GM20431 (cell line): ENCODE results near the gene DNAAF3.
"Not testable (repeated sequence)": the region's sequence is repeated elsewhere in the genome, so short reads cannot be mapped to it uniquely, and the experiment has no call there.

ENCODE experiments used
- in situ Hi-C: fragments of 300-500 bp; cut with MseI, MboI; formaldehyde crosslinking; loops from one replicate; pipeline ENCODE4 v1.15.0; 2020; ENCODE audit warnings: low sequenced_read_pairs; ENCODE audit not compliant: unreplicated experiment

DNAAF3 gene

DNA sequence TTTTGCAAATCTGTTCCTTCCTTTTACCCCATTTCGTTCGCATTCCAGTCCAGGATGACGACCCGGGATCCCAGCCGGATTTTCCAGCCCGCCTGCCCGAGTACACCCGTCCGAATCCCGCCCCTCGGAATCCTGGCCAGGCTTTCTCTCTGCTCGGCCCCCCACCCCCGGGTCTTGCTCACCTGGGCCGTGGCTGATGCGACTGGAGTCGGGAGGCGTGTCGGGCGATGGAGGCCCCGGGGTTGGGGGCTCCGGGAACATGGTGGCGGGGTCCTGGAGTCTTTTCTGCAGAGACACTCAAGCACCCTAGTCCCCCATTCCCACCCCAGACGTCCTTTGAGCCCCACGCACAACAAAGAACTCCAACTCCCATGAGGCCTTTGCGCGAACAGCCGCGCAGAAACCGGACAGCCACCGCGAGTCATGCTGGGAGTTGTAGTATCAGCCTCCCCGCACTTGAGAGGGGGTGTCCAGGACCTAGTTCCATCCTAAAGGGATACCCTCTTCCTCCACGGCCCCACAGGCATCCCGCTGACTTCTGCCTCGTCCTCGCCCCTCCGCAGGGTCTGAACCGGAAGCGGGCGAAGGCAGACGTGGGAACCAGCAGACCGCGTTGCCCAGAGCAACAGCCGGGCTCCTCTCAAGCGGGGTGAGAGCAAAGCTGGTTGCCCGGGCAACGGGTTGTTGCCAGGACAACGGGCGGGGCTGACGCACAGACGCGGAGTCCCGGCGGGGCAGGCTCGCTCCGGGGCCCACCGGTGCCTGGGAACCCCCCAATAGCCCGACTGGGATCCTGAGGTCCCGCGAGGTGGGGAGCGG lies 12.6 kb upstream of the DNAAF3 start:
- in situ Hi-C loops, result no loop called here

DNA sequence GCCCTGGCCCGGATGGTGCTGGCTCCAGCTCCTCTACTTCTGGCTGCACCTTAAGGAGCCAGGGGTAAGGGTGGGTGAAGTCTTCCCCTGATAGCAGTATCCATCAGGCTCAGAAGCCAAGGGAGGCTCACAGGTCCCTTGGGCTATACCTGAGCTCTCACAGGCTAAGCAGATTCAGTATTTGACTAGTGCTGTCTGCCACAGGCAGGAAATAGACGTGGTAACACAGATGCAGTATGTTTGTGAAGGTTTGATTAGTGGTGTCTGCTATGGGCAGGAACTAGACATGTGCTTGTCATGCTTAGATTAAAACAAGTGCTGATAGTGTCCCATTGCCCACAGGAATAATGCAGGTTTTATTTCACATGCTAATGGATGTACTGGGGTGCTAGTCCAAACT lies 9.7 kb upstream of the DNAAF3 start:
- in situ Hi-C loops, result no loop called here

DNA sequence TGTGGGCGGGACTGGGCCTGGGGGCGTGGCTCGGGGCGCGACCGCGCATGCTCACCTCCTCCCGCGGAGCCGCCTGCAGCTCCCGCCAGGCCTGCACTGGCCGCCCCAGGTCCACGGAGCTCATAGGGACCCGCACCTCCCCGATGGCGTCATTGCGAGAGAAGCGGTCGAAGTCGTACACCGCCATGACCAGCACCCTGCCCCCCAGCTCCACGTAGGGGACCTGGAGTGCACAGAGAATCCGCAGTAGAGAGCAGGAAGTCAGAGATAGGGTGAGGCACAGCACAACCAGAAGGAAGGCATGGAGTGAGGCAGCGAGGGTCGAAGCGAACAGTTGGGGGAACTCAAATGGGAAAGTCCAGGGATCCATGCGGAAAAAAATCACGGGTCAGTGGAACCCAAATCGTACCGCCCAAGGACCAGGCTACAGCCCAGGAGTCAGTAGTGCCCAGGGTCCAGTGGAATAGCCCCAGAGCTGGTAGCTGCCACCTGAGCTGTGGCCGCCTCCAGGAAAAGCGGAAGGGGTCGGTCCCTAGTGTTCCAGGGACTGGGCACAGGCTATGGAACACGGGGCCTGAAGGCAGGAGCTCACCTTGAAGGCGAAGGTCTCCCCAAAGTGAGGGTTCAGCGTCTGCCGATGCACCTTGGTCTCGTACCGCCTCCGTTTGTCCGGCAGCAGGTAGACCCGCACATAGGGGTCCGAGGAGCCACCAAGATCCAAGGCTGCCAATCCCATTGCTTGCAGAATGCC lies 8.9 kb upstream of the DNAAF3 start:
- in situ Hi-C loops, result no loop called here

DNA sequence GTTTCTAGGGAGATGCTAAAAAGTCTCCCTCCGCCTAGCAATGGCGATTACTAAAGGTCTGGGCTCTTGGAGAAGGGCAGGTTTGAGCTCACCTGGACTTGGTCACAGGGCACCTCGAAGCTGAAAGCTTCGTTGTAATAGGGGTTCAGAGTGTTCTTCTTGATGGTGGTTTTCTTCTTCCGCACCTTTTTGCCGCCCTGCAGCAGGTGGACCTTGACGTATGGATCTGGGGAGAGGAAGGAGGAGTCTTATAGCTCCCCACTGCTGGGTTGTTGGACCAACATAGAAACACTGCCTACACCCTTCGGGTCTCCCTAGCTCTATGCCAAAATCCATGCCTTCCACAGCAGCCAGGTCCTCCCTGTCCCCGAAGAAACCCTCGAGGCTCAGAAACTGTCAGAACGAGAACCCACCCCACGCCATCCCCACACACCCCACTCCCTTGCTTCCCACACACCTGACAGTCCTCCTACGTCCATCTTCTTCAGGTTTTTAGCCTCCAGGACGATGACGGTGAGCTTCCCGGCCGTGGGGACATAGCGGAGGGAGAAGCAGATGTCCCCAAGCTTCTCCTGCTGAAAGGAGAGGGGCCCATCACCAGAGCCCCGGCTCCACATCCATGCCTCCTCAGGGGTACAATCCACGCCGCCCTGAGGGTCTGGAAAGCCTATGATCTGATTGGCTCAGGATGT lies 8.2 kb upstream of the DNAAF3 start:
- in situ Hi-C loops, result no loop called here

DNA sequence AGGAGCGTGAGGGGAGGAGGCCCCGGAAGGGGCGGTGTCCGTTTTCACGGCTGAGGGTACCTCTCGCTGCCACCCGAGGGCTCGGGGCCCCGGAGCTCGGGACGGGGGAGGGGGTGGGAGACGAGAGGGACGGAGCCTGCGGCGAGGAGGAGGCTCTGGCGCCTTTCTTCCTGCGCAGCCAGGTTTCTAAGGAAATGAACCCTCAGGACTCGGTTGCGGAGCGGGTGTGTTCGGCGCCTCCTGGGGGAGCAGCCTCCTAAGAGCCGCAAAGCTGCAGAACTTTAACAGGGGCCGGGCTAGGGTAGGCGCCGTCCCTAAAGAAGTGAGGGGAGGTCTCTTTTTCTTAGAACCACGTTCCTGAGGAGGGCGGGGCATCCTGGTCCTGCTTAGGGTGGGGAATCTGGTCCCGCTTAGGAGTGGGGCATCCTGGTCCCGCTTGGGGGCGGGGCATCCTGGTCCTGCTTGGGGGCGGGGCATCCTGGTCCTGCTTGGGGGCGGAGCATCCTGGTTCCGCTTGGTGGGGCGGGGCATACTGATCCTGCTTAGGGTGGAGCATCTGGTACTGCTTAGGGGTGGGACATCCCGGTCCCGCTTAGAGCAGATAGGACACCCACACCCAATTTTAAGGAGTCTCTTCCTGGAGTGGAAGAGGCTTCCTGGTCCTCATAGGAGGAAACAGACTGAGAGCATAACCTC lies 7.4 kb upstream of the DNAAF3 start:
- in situ Hi-C loops, result no loop called here

DNA sequence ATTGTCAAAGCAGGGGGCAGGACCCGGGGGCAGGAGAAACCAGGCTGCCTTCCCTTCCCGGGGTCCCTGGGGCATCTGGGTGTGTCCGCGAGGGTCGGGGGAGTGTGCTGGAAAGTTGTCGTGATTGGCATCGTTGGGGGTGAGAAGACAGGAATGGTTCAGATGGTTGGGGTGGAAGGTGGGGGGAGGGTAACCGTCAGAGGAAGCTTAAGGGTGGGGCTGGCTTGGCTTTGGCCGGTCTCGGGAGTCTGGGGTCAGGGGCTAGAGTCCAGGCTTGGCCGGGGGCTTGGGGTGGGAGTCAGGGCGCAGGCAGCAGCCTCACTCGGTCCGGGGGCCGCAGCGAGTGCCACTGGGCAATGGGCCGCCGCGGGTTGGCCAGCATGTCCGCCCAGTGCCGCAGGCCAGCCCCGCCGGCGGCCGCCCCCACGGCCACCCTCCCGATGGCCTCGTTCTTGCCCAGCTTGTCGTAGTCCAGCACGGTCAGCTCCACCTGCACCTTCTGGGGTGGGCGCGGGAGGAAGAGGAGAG lies 6.8 kb upstream of the DNAAF3 start:
- in situ Hi-C loops, result no loop called here

DNA sequence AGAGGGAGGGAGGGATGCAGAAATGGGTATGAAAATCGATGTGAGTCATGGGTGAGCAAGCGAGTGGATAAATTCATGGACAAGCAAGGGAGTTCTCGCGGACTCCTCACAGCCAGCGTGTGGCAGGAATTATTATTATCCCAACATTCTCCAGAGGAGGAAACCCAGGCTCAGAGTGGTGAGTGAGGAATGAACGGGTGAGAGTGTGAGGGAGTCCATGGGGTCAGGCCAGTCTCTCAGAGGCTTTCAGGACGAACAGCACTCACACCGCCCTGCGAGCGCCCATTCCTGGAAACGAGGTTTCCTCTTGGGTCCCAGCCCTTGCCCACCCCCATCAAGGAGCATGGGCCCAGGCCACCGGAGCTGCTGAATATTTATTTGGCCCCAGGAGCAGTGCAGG lies 6.3 kb upstream of the DNAAF3 start:
- in situ Hi-C loops, result no loop called here

DNA sequence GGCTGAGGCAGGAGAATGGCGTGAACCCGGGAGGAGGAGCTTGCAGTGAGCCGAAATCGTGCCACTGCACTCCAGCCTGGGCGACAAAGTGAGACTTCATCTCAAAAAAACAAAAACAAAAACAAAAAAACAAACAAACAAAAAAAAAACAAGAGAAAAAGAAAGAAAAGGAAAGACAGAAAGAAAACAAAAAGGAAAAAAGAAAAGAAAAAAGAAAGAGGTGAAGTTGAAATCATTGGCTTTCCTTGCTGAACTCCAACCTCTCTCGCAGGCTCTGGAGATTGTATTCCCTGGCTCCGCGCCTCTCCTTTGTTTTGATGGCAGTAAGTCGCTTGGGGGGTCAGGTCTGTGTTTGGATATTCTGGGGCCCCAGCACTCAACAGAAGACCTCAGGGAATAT lies 5.9 kb upstream of the DNAAF3 start:
- in situ Hi-C loops, result not testable (repeated sequence)

DNA sequence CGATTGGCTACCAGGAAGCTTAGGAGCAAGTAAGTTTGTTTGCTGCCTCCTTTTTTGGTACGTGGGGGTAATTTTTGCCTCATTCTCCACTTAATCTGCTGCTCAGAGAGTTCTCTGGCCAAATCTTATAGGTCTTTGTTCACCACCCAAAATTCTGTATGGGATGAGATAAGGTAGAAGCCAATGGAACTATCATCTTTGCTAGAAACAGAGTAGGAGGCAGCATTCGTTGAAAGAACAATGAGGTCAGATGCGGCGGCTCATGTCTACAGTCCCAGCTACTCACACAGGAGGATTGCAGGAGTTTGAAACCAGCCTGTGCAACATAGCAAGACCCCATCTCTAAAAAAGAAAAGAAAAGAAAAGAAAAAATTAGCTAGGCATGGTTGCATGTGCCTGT lies 5.0 kb upstream of the DNAAF3 start:
- in situ Hi-C loops, result no loop called here

DNA sequence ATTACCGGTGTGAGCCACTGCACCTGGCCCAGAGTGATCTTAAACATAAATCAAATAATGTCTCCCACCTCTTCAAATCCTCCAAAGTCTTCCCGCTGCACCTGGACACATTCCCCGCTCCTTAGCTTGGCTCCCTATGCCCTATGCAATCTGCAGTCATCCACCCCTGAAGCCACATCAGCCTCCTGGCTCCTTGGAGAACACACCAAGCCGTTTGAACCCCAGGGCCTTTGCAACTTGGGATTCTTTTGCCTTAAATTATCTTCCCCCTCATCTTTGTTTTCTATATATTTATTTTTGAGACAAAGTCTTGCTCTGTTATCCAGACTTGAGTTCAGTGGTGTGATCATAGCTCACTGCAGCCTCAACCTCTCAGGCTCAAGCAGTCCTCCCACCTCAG lies 2.7 kb upstream of the DNAAF3 start:
- in situ Hi-C loops, result no loop called here

DNA sequence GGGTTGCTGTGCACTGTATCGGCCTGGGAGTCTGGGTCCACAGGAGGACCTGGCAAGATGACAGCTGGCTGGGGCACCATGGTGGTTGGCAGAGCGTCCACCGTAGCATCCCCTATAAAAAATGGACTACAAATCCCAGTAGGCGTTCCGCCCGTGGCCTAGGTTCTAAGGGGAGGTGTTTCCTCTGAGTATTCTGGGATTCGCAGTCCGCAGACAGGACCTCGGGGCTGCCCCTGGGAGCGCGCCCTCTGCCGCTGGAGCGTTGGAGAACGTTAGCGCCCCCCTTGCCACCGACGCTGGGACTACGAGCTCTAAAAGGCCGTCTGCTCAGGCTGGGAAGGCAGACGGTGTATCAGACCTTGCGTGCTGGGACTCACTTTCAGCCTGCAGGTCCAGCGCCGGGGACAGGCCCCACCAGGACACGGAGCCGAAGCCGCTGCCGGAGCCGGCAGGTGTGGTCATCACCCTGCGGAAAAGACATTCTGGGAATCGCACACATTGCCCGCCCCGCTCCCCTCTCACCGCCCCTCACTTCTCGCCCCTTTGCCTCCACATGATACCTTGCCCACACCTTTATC lies 372 bp downstream of the DNAAF3 start:
- in situ Hi-C loops, result no loop called here

DNA sequence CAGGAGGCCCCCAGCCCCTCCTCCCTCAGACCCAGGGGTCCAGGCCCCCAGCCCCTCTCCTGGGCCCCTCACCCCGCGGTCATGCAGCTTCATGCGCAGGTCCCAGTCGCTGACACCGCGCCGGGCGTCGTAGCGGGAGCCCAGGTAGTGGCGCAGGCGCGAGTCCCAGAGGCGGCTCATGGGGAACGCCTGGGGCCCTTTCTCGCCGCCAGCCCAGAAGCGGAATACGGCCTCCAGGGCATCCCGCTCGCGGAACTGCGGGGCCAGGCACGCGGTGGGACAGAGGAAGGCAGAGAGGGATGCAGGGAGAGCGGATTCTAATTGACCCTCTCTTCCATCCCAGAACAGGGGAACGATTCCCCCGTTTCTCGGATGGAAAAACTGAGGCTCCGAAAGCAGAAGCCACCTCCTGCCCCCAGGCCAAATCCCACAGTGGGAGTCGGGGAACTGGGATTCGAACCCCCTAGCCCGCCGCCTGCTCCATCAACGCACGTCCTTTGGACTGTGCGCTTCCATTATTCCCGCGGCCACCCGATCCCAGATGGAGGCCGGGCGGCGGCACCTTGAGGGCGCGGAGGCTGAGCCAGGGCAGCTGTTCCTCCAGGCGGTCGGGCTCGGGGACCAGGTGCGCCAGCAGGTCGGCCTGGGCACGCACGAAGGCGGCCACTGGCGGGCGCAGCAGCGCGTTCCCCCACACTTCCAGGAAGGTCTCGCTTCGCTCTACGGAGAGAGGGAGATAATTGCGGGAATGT lies 4.7 kb downstream of the DNAAF3 start:
- in situ Hi-C loops, result no loop called here

DNA sequence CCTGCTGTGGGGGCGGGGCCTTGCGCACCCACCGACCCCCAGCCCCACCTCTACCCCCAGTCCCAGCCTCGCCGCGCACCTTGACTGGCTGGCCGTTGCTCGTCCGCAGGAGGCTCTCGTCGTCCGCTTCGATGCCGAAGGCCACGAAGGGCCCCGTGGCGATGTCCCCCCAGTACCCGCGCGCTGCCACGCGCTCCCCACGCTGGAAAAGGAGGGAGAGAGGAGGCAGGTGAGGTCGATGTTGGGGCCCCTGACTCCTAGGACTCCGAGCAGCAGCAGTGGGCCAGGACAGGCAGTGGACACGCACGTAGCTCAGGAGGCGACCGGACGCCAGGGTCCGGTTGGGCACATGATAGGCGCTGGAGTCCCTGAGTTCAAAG lies 5.4 kb downstream of the DNAAF3 start:
- in situ Hi-C loops, result no loop called here

DNA sequence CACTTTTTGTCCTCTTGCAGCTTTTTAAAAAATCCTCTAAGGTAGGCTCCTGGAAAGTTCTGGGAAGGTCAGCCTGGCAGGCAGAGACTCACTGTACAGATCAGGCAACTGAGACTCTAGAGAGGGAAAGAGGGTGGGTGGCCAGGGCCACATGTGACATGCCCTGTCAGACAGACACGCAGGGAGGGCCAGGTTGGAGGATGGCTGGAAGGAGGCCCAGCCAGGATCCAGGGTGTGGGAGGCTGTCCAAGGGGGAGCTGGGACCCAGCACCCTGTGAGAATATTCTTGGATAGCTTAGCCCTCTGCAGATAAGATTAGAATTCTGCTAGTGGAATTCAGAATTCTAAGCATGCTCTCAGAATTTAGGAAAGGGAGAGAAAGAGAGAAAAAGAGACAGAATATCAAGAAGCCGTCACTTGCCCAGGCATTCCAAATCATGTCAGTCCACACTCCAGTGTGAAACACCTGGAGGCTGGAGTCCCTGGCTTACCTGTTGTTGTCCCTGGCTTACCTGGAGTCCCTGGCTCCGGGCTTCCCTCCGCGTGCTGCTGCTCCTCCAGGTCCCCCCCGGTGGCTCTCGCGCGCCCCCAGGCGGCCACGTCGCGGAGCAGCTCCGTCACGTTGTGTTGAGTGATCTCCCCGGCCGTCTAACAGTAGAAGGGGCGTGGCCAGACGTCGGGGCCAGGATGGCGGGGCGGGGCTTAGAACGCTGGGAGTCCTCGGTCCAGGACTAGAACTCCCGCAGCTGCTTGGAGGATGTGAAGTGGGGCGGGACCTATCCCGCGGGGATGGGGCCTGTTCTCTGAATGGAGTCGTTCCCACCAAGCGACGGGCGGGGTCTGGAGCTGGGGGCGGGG lies 6.1 kb downstream of the DNAAF3 start:
- in situ Hi-C loops, result no loop called here

DNA sequence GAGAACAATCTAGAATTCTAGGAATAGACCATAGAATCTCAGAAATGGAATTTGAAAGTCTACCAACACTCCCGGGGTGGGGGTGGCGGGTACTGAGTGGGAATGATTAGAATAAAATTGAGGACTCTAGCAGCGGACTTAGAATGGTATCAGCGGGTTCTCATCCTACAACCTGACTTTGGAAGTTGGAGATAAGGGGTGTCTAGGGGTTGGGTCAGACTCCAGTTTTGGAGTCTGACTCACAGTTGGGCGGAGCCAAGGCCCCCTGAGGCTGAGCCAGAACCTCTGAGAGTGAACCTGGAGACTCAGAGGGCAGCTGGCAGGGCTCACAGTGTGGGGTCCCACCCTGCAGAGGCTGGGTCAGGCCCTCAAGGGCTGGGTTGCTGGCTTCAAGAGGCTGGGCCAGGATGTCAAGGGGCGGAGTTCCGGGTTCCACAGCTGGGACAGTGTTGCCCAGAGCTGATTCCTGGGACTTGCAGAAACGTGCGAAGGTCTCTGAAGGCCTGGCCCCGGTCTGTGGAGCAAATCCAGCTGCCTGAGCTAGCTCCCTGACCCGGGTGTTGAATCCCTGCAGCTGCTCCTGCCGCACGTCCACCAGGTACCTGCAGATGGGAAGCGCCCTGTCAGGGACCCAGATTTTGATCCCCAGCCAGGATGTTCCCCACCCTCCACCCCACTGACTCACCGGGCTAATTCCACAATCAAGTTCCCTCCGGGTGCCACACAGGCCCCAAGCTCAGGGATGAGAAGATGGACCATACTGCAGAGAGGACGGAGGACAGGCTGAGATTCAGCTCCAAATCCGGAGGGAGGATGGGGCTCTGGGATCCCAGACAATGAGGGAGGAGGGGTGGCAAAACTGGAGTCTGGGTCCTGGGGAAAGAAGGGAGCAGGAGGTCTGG lies 7.3 kb downstream of the DNAAF3 start:
- in situ Hi-C loops, result no loop called here

DNA sequence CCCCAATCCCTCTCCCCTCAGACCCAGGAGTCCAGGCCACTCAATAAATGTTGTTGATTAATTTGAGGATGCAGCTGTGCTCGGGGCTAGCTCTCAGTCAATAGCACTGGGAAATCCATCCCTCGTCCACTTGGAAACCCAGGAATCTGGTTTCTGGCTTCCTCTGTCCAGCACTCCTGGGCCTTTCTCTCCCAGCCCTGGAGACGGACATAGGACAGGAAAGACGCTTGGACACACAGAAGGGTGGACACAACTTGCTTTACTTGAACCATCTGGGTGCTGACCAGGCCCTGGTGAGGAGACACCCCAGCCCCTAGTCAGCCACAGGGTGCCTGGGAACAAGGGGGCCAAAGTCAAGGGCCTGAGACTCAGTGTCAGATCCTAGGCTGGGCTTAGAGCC lies 8.0 kb downstream of the DNAAF3 start:
- in situ Hi-C loops, result no loop called here
